Stimulated activated CD4-positive, alpha-beta T cell treated with anti-CD3 and anti-CD28 coated beads, Interleukin-2, amount 100 ng/mL, for 48 hours (primary cell): ENCODE measurements around the gene MBNL1.
"Not testable (repeated sequence)": the region's sequence is repeated elsewhere in the genome, so short reads cannot be mapped to it uniquely, and the experiment has no call there.

ENCODE experiments used
- DNase-seq, 2 donors: peaks; one replicate each; pipeline ENCODE4 v3.0.0-alpha.2; 2020

The MBNL1 gene

GRCh38 chr3:152355744-152356665 lies 87.3 kb downstream of the MBNL1 start:
- DNase-seq = no peak

GRCh38 chr3:152356870-152357276 lies 88.1 kb downstream of the MBNL1 start:
- DNase-seq = no peak

- DNase-seq = no peak
Measured at GRCh38 chr3:152357587-152357986, 88.9 kb downstream of the MBNL1 start.

- no peak for DNase-seq
Measured at GRCh38 chr3:152359385-152360248, 90.9 kb downstream of the MBNL1 start.

GRCh38 chr3:152360302-152360701 lies 91.6 kb downstream of the MBNL1 start:
- DNase-seq = no peak

GRCh38 chr3:152360966-152361365 lies 92.2 kb downstream of the MBNL1 start:
- DNase-seq = no peak

GRCh38 chr3:152362086-152362485 lies 93.4 kb downstream of the MBNL1 start:
- DNase-seq = no peak

- DNase-seq = no peak
Measured at GRCh38 chr3:152364237-152364636, 95.5 kb downstream of the MBNL1 start.

GRCh38 chr3:152365126-152365525 lies 96.4 kb downstream of the MBNL1 start:
- no peak for DNase-seq

- DNase-seq = no peak
Measured at GRCh38 chr3:152365766-152366593, 97.3 kb downstream of the MBNL1 start.

GRCh38 chr3:152367192-152367591 lies 98.5 kb downstream of the MBNL1 start:
- not testable (repeated sequence) for DNase-seq

- not testable (repeated sequence) for DNase-seq
Measured at GRCh38 chr3:152372633-152373032, 103.9 kb downstream of the MBNL1 start.

- DNase-seq = no peak
Measured at GRCh38 chr3:152373379-152373778, 104.7 kb downstream of the MBNL1 start.

- DNase-seq = no peak
Measured at GRCh38 chr3:152374262-152374990, 105.7 kb downstream of the MBNL1 start.

- no peak for DNase-seq
Measured at GRCh38 chr3:152375546-152375945, 106.8 kb downstream of the MBNL1 start.

- no peak for DNase-seq
Measured at GRCh38 chr3:152376351-152377183, 107.8 kb downstream of the MBNL1 start.

- no peak for DNase-seq
Measured at GRCh38 chr3:152377184-152377570, 108.4 kb downstream of the MBNL1 start.

GRCh38 chr3:152379415-152380042 lies 110.8 kb downstream of the MBNL1 start:
- DNase-seq = no peak

GRCh38 chr3:152380043-152380442 lies 111.3 kb downstream of the MBNL1 start:
- DNase-seq = no peak

GRCh38 chr3:152381881-152382295 lies 113.2 kb downstream of the MBNL1 start:
- DNase-seq = no peak
